Activated CD8-positive, alpha-beta T cell treated with anti-CD3 and anti-CD28 coated beads for 36 hours (primary cell): ENCODE data around the gene CRKL. TPM values are rescaled to one million over a fixed set of nuclear protein-coding genes. Genes with fewer than 3 reads are reported as not detected.
"Not testable (repeated sequence)": the region's sequence is repeated elsewhere in the genome, so short reads cannot be mapped to it uniquely, and the experiment has no call there.

Source experiments
- ATAC-seq: fragments of 200-7000 bp; cut with Tn5 transposase; one replicate; pipeline ENCODE4 v1.10.0; 2021; ENCODE audit warnings: mild to moderate bottlenecking, moderate library complexity
- CTCF ChIA-PET: fragments of 350-600 bp; sonication (Branson Sonifier 250); formaldehyde crosslinking; loops from one replicate; lab custom pipeline; 2021; ENCODE audit warnings: antibody characterized with exemption; lab: Charles Lee
- POLR2A ChIA-PET: fragments of 350-600 bp; sonication (Branson Sonifier 250); formaldehyde crosslinking; loops from one replicate; lab custom pipeline; 2021; ENCODE audit warnings: antibody characterized with exemption; lab: Charles Lee
- DNase-seq: peaks from one replicate; pipeline ENCODE4 v3.0.0-alpha.2; 2020
- H3K27ac Mint-ChIP-seq: one replicate; pipeline ENCODE4 v1.8.0; 2021; ENCODE audit warnings: mild to moderate bottlenecking, mixed read lengths
- H3K27me3 Mint-ChIP-seq: one replicate; pipeline ENCODE4 v1.8.0; 2021; ENCODE audit warnings: mixed read lengths
- H3K36me3 Mint-ChIP-seq: one replicate; pipeline ENCODE4 v1.8.0; 2021; ENCODE audit warnings: low read depth, mixed read lengths
- H3K4me1 Mint-ChIP-seq: one replicate; pipeline ENCODE4 v1.8.0; 2021; ENCODE audit warnings: low read depth, mixed read lengths
- H3K4me3 Mint-ChIP-seq: one replicate; pipeline ENCODE4 v1.8.0; 2021; ENCODE audit warnings: mild to moderate bottlenecking, moderate library complexity, mixed read lengths
- H3K9me3 Mint-ChIP-seq: one replicate; pipeline ENCODE4 v1.8.0; 2021; ENCODE audit warnings: mixed read lengths
- intact Hi-C: fragments of 100-400 bp; cut with micrococcal nuclease; formaldehyde crosslinking; loops from one replicate; pipeline ENCODE4 v1.10.0; 2022
- total RNA-seq, 2 experiments: library from RNA; stranded (reverse); gene quantifications; one replicate each; pipeline ENCODE4 v1.2.3, GENCODE V29; 2021
- TF ChIP-seq, protein P1 (sequence below): fragments of 200-600 bp; IDR thresholded peaks from one replicate; pipeline ENCODE4 v1.8.0; 2022; ENCODE audit warnings: antibody characterized with exemption, mild to moderate bottlenecking

The CRKL gene
- total RNA-seq, 2 experiments from 2014 or later: 99.1 to 102 TPM

DNA sequence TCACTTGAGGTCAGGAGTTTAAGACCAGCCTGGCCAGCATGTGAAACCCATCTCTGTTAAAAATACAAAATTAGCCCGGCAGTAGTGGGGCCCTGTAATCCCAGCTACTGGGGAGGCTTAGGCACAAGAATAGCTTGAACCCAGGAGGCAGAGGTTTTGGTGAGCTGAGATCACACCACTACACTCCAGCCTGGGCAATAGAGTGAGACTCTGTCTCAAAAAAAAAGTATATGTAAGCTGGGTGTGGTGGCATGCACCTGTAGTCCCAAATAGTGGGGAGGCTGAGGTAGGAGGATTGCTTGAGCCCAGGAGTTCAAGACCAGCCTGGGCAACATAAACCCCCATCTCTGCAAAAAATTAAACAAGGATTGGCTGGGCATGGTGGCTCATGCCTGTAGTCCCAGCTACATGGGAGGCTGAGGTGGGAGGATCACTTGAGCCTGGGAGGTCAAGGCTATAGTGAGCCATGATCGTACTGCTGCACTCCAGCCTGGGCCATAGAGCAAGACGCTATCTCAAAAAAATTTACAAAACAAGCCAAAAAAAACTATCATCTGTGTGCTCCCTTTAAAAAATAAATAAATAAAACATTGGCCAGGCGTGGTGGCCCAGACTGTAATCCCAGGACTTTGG lies 10.8 kb downstream of the CRKL start:
- peaks cover 30% of the 10 kb centered on the region for H3K36me3 Mint-ChIP-seq
- no peak overlapping the region for H3K4me3 Mint-ChIP-seq
- ATAC-seq (no peak), DNase-seq (no peak)
- TF ChIP-seq, protein P1, sequence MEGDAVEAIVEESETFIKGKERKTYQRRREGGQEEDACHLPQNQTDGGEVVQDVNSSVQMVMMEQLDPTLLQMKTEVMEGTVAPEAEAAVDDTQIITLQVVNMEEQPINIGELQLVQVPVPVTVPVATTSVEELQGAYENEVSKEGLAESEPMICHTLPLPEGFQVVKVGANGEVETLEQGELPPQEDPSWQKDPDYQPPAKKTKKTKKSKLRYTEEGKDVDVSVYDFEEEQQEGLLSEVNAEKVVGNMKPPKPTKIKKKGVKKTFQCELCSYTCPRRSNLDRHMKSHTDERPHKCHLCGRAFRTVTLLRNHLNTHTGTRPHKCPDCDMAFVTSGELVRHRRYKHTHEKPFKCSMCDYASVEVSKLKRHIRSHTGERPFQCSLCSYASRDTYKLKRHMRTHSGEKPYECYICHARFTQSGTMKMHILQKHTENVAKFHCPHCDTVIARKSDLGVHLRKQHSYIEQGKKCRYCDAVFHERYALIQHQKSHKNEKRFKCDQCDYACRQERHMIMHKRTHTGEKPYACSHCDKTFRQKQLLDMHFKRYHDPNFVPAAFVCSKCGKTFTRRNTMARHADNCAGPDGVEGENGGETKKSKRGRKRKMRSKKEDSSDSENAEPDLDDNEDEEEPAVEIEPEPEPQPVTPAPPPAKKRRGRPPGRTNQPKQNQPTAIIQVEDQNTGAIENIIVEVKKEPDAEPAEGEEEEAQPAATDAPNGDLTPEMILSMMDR: no peak
- H3K9me3 Mint-ChIP-seq: no peaks in the 10 kb centered on the region
- no peaks in the 10 kb centered on the region for H3K27me3 Mint-ChIP-seq
- ChIA-PET POLR2A (no interaction called here), CTCF (interaction anchor here (0.6 to 0.8 kb wide), 3 partner anchors 8 to 175 kb away, joined by 3 to 4 read pairs (median 3); partner anchors contain the start of gene CRKL)
- no peak overlapping the region for H3K27ac Mint-ChIP-seq
- H3K4me1 Mint-ChIP-seq: peaks cover 48% of the 10 kb centered on the region
- intact Hi-C loops: loop anchor here (10.0 kb wide), 1 partner anchor 47 kb away; no protein-coding TSS in a partner anchor

DNA sequence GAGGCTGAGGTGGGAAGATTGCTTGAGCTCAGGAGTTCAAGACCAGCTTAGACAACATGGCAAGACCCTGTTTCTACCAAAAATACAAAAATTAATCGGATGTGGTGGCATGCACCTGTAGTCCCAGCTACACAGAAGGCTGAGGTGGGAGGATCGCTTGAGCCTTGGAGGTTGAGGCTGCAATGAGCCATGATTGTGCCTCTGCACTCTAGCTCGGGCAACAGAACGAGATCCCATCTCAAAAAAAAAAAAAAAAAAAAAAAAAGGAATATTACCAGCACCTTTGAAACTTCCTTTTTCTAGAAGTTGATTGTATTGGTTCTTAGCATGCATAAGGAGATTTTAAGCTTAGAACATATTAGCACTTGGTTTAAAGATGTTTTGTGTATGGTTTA lies 11.4 kb downstream of the CRKL start:
- H3K27me3 Mint-ChIP-seq: no peaks in the 10 kb centered on the region
- ChIA-PET POLR2A (no interaction called here), CTCF (interaction anchor here (0.6 to 0.8 kb wide), 3 partner anchors 9 to 174 kb away, joined by 3 to 4 read pairs (median 3); partner anchors contain the start of gene CRKL)
- H3K36me3 Mint-ChIP-seq: peaks cover 30% of the 10 kb centered on the region
- H3K27ac Mint-ChIP-seq: no peak overlapping the region
- no peak for DNase-seq
- H3K4me1 Mint-ChIP-seq: peaks cover 47% of the 10 kb centered on the region
- TF ChIP-seq, protein P1: no peak
- H3K9me3 Mint-ChIP-seq: no peaks in the 10 kb centered on the region
- ATAC-seq: no peak
- intact Hi-C loops: loop anchor here (10.0 kb wide), 1 partner anchor 46 kb away; no protein-coding TSS in a partner anchor
- H3K4me3 Mint-ChIP-seq: no peak overlapping the region

DNA sequence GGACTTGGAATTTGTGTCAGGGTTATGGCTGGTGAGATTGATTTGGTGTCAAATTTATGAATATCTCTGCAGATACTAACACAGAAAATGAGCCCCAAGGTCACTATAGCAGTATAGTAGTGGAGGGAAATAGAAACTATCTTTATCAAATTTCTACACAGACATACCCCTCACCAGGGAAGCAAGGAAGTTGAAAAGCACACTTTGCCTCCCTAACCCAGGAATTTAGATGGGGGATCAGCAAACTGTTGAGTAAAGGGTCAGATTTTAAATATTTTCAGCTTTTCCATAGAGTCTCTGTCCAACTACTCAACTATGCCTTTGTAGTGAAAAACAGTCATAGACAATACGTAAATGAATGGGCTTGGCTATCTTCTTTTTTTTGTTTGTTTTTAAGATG lies 12.8 kb downstream of the CRKL start:
- ChIA-PET CTCF (no interaction called here), POLR2A (no interaction called here)
- Mint-ChIP-seq H3K27me3 (no peaks in the 10 kb centered on the region), H3K4me1 (peaks cover 46% of the 10 kb centered on the region), H3K36me3 (peaks cover 38% of the 10 kb centered on the region), H3K27ac (no peak overlapping the region), H3K9me3 (no peaks in the 10 kb centered on the region), H3K4me3 (no peak overlapping the region)
- ATAC-seq: no peak
- intact Hi-C loops: no loop called here
- TF ChIP-seq, protein P1: no peak
- DNase-seq: no peak

DNA sequence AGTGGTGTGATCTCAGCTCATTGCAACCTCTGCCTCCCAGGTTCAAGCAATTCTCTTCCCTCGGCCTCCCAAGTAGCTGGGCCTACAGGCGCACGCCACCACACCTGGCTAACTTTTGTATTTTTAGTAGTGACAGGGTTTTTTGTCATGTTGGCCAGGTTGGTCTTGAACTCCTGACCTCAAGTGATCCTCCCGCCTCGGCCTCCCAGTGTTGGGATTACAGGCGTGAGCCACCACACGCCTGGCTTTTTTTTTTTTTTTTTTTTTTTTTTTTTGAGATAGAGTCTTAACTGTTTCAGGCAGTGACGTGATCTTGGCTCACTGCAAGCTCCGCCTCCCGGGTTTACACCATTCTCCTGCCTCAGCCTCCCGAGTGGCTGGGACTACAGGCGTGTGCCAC lies 13.2 kb downstream of the CRKL start:
- CTCF ChIA-PET, H3K27ac Mint-ChIP-seq, H3K9me3 Mint-ChIP-seq, H3K4me3 Mint-ChIP-seq, POLR2A ChIA-PET, ATAC-seq, DNase-seq, H3K27me3 Mint-ChIP-seq, intact Hi-C loops: not testable (repeated sequence)
- peaks cover 43% of the 10 kb centered on the region for H3K4me1 Mint-ChIP-seq
- peaks cover 39% of the 10 kb centered on the region for H3K36me3 Mint-ChIP-seq

DNA sequence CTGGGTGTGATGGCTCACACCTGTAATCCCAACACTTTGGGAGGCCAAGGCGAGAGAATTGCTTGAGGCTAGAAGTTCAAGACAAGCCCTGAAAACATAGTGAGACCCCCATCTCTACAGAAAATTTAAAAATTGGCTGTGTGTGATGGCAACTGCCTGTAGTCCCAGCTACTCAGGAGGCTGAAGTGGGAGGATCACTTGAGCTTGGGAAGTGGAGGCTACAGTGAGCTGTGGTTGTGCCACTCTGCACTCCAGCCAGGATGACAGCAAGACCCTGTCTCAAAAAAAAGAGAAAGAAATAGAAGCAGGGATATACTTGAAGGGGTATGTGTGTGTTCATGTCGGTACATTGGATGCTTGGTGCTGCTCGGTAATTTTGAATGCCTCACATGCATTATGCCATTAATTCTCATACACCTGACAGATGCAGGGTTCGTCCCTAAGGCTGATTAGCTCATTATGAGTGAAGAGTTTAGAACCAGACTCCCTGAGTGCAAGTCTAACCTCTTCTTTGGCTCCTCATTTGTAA lies 14.0 kb downstream of the CRKL start:
- DNase-seq (no peak), ATAC-seq (no peak)
- intact Hi-C loops: no loop called here
- peaks cover 39% of the 10 kb centered on the region for H3K36me3 Mint-ChIP-seq
- no peak overlapping the region for H3K27ac Mint-ChIP-seq
- no peaks in the 10 kb centered on the region for H3K27me3 Mint-ChIP-seq
- ChIA-PET CTCF (interaction anchor here (1.3 kb wide), 1 partner anchor 14 kb away, joined by 4 read pairs; the partner anchor contains the start of gene CRKL), POLR2A (no interaction called here)
- no peak overlapping the region for H3K4me3 Mint-ChIP-seq
- H3K4me1 Mint-ChIP-seq: peaks cover 40% of the 10 kb centered on the region
- no peaks in the 10 kb centered on the region for H3K9me3 Mint-ChIP-seq
- TF ChIP-seq, protein P1: no peak
